Astrocyte (in vitro differentiated cells and primary cell): ENCODE measurements around the gene COL3A1.
A peak's percentile ranks its signal among the peaks of the same experiment; 100 is the strongest.

ENCODE experiments used
- EZH2 ChIP-seq: IDR thresholded peaks from 2 replicates; pipeline ENCODE4 v1.6.1; 2012; ENCODE audit warnings: mild to moderate bottlenecking, low read length, inconsistent platforms; ENCODE audit not compliant: insufficient read depth
- TF ChIP-seq, protein P1 (sequence below): IDR thresholded peaks from 2 replicates; pipeline ENCODE4 v1.5.1; 2011; ENCODE audit warnings: low read depth, mild to moderate bottlenecking, inconsistent platforms, low read length, moderate library complexity; ENCODE audit not compliant: insufficient read depth

GRCh38 chr2:189024901-189025618 is 50.9 kb downstream of the COL3A1 start:
- TF ChIP-seq, protein P1, sequence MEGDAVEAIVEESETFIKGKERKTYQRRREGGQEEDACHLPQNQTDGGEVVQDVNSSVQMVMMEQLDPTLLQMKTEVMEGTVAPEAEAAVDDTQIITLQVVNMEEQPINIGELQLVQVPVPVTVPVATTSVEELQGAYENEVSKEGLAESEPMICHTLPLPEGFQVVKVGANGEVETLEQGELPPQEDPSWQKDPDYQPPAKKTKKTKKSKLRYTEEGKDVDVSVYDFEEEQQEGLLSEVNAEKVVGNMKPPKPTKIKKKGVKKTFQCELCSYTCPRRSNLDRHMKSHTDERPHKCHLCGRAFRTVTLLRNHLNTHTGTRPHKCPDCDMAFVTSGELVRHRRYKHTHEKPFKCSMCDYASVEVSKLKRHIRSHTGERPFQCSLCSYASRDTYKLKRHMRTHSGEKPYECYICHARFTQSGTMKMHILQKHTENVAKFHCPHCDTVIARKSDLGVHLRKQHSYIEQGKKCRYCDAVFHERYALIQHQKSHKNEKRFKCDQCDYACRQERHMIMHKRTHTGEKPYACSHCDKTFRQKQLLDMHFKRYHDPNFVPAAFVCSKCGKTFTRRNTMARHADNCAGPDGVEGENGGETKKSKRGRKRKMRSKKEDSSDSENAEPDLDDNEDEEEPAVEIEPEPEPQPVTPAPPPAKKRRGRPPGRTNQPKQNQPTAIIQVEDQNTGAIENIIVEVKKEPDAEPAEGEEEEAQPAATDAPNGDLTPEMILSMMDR, result peak; percentile 37
- TF ChIP-seq EZH2, result no peak
